Esophagus muscularis mucosa (tissue), 3 donors: ENCODE measurements around the gene VCL.

Source experiments
- CTCF ChIP-seq, 3 experiments: fragments of 200-600 bp in 2 of 3; fragments of 450-650 bp in 1 of 3; sonication (generic) in 2 of 3; IDR thresholded peaks; one replicate each; pipeline ENCODE4 v1.5.1; 2017 to 2019; ENCODE audit warnings: antibody characterized with exemption in 3 of 3, mild to moderate bottlenecking in 2 of 3, moderate library complexity in 1 of 3
- POLR2AphosphoS5 ChIP-seq, 2 donors: sonication (generic); formaldehyde crosslinking; IDR thresholded peaks; one replicate each; pipeline ENCODE4 v1.6.1; 2017; ENCODE audit warnings: antibody characterized with exemption in 2 of 2

GRCh38 chr10:73967022-73967429 lies 30.9 kb upstream of the VCL start:
- TF ChIP-seq CTCF (IDR thresholded peaks at IDR 0.05) (no peak), POLR2AphosphoS5 (IDR thresholded peaks at IDR 0.05) (no peak)
